CD4-positive, alpha-beta T cell treated with Interleukin-15 for 1 hour (primary cell): ENCODE measurements around the gene PLIN5.

Experiments
- DNase-seq: peaks from one replicate; pipeline ENCODE4 v3.0.0-alpha.2; 2020

Gene PLIN5

DNA sequence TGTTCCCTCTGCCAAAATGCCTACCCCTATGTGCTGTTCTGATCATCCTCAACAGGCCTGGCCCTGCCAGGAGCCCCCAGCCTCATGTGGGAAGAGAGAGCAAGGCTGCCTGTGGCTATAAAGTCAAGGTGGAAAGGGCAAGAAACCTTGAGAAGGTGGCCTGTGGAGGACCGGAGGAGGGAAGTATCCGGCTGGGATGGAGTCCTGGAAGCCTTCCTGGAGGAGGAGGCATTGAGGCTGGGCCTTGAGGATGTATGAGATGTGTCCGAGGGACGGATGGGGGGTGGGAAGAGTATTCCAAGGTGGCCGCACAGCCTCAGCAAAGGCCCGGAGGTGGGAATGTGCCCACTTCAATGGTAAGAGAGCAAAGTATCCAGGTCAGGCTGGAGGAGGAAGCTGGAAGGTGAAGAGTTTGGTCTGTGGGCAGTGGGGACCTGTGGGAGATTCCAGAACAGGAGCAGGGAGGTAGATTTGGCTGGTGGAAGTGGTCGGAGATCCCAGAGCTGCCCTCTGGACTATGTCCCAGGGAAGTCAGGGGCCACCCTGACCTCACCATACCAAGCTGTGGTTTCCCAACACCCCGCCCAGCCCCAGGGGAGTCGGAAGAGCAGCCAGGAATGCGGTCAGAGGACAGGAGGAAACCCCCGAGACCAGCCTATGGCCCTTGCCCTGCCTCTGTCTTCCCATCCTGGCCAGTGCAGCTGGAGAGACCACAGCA, 13.7 kb downstream of the PLIN5 start:
- DNase-seq, result no peak

DNA sequence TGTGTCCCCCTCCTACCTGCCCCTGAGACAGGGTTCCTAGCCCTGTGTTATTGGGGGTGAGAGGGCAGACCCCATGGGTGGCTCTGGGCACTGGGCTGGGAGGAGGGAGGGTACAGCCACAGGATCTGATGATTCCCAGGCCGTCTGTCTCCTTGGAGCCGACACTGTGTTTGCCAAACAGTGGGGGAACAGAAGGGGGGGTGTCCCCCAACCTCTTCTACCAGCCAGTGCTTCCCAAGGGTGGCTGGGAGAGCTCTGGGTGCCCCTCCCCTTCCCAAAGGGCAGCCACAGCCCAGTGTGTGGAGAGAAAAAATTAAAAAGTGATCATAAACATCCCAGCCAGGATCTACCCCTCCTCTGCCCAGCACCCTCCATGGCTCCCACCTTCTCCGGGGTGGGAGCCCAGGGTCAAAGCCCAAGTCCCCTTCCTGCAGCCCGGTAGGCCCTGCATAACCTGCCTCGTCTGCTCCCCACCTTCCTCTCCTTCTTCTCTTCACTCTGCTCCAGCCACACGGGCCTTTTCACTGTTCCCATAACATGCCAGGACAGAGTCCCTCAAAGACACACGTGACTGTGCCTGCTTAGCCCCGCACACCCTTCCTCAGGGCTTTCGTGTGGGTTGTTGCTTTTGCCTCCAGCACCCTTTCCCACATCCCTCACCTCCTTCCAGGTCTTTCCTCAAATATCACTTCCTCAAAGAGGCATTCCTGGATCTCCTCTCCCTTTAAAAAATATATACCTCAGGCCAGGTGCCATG, 15.3 kb downstream of the PLIN5 start:
- no peak for DNase-seq

DNA sequence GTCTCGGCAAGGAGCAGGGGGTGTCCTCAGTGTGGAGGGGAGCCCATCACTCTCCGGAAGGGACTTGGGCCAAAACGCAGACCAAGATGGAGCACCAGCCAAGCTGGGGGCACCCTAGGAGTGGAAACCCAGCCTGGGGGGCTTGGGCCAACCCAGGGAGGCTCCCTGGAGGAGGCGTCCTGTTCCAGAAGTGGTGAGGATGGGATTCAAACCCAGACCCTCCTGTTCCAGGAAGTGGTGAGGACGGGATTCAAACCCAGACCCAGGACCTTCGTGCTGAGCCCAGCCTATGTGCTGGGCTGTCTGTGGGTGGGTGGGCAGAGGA, 15.9 kb downstream of the PLIN5 start:
- no peak for DNase-seq

DNA sequence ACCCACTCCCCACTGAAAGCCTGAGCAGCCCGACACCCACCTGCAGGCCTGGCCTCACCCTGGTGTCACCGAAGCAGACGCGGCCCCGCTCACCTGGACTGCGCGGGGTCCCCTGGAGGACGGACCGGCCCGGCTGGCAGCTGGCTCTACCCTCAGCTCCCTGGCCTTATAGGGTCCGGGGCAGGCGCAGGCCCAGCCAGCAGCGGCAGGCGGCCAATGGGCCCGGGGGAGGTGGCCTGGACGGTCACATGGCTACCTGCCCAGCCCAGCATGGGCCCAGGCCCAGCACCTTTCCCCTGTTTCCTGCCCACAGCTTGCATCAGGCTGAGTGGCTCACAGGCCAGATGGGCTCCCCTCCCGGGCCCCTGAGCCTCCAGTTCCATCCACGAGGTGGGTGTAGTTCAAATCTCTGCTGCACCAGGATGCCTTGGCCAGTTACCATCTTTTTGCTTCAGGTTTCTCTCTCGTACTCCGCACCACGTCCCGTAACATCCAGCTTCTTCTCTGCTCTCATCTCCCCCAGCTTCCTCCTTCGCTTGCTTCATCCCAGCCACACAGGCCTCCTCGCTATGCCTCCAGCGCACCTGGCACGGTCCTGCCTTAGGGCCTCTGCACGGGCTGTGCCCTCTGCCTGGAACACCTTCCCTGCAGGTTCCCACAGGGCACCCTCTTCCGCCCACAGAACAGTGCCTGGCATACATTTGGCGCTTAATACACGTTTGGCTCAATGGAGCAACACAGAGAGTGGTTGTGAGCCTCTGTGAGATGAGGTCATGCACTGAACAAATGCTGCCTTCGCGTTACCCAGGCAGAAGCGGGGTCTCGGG, 16.5 kb downstream of the PLIN5 start, which contains the start of gene PLIN4:
Gene PLIN4, minus strand, starts transcription at position 142 of the 827 bp plus-strand sequence. CDS start 214 bp downstream, outside the sequence.
- no peak for DNase-seq

DNA sequence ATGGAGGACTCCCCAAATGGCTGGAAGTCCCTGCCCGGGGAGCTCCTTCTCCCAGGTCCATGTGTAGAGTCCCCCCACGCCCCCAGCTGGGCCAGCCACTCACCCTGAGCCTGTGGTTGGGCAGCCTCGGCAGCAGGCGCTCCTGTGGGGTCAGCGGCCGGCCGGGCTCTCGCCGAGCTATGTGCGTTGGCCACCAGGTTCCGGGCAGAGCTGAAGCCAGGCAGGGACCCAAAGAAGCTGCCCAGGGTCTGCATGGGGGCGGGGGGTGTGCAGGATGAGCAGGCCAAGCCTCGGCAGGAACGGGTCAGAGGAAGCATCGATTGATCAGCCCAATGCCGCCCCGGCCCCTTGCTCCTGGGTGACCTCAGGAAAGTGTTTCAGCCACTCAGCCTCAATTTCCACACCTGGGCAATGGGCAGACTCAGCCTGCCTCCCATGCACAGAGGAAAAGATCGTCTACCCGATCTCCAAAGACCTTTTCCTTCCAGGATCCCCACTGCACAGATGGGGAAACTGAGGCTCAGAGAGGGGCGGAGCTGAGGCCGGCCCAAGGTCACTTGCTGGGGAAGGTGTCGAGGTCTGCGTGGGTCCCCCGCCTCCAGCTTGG, 17.5 kb downstream of the PLIN5 start:
- no peak for DNase-seq

DNA sequence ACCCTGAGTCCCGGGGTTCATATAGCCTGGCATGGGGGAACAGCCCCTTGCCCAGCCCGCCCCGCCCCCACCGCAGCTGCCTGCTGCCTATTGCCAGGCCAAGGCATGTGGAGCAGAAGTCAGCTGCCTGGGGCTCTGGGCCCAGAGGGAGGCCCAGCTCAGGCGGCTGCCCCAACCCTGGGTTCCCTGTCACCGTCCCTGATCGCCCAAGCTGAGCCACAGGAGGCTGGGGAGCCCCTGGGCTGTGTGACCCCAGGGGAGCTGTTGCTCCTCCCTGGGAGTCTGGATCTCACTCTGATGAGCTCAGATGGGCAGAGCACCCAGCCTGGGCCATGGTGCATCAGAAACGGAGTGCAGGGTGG, 18.1 kb downstream of the PLIN5 start:
- no peak for DNase-seq

DNA sequence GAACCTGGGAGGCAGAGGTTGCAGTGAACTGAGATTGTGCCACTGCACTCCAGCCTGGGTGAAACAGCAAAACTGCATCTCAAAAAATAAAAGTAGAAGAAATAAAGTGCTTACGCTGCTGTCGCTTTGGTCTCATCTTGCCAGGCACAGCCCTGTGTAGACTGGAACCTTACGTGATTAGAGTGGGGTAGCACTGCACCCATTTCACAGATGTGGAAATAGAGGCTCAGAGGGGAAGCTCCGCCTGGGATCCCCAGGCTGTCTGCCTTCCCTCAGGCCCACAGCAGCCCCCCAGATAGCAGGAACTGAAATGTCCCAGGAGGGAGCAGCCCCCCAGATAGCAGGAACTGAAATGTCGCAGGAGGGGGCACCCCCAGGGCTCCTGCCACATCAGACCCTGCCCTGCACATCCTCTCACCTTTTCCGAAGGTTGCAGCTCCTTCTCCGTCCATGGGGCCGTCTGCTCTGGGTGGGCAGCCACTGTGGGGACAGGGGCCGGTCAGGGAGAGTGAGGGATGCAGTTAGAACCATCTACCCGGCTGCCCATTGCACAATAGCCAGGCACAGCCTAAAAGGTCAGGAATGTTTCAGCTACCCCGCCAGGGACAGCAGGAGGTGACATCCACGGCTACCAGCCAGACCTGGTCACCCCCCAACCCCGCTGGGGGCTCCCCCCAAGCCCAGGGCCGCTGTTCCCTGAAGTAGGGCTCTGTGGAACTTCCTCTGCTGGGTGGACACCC, 18.7 kb downstream of the PLIN5 start:
- no peak for DNase-seq

DNA sequence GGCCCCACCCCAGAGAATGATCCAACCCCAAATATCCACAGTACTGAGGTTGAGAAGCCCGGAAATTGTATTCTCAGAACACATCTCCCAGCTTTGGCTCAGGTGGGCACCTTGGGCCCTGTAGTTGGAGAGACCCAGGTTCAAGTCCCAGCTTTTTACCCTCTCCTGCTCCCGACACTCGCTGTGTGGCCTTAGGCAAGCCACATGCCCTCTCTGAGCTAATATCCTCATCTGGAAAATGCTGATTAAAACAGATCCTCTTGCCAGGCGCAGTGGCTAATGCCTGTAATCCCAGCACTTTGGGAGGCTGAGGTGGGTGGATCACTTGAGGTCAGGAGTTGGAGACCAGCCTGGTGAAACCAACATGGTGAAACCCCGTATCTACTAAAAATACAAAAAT, 19.3 kb downstream of the PLIN5 start:
- DNase-seq, result no peak

DNA sequence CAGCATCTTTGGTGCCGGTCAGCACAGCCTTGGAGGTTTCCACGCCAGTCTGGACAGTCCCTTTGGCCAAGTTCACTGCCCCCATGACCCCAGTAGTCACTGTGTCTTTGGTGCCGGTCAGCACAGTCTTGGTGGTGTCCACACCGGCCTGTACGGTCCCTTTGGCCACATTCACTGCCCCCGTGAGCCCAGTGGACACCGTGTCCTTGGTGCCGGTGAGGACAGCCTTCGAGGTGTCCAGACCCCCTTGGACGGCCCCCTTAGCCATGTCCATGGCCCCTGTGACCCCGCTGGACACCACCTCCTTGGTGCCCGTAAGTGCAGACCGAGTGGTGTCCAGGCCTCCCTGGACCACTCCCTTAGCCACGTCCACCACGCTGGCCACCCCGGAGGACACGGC, 21.8 kb downstream of the PLIN5 start:
- DNase-seq, result no peak

DNA sequence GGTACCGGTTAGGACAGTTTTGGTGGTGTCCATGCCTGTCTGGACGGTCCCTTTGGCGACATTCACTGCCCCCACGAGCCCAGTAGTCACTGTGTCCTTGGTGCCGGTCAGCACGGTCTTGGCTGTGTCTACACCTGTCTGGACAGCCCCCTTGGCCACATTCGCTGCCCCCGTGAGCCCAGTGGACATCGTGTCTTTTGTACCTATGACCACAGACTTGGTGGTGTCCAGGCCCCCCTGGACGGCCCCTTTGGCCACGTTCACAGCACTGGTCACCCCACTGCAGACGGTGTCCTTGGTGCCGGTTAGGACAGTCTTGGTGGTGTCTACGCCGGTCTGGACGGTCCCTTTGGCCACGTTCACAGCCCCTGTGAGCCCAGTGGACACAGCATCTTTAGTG, 23.0 kb downstream of the PLIN5 start:
- no peak for DNase-seq

DNA sequence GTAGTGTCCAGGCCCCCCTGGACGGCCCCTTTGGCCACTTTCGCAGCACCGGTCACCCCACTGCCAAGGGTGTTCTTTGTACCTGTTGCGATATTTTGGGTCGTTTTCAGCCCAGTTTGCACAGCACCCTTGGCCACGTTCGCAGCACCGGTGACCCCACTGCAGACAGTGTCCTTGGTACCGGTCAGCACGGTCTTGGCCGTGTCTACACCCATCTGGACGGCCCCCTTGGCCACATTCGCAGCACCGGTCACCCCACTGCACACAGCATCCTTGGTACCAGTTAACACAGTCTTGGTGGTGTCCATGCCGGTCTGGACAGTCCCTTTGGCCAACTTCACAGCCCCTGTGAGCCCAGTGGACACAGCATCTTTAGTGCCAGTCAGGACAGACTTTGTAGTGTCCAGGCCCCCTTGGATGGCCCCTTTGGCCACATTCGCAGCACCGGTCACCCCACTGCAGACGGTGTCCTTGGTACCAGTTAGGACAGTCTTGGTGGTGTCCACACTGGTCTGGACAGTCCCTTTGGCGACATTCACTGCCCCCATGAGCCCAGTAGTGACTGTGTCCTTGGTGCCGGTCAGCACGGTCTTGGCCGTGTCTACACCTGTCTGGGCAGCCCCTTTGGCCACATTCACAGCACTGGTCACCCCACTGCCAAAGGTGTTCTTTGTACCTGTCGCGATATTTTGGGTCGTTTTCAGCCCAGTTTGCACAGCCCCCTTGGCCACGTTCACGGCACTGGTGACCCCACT, 23.5 kb downstream of the PLIN5 start:
- no peak for DNase-seq

DNA sequence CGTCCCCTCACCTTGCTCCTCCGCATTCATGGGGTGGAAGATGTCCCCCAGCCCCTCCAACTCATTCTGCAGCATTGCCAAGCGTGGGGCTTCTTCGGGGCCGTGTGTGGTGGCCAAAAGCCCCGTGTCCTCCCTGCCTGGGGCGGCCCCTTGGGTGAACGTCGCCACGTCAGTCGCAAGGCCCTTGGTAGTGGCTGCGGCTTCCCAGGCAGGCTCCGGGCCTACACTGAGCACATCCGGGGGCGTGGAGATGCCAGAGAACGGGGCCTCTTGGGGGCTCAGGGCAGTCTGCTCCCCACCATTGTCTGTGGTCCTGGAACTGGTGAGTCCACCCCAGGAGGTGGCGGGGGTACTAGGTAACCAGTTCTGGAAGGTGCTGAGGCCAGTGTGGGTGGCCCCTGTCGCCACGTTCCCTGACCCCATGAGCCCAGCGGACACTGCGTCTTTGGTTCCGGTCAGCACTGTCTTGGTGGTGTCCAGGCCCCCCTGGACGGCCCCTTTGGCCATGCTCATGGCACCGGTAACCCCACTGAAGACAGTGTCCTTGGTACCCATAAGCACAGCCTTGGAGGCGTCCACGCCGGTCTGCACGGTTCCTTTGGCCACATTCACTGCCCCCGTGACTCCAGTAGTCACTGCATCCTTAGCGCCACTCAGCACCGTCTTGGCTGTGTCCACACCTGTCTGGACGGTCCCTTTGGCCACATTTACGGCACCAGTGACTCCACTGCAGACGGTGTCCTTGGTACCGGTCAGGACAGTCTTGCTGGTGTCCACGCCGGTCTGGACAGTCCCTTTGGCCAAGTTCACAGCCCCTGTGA, 24.4 kb downstream of the PLIN5 start:
- DNase-seq, result no peak

DNA sequence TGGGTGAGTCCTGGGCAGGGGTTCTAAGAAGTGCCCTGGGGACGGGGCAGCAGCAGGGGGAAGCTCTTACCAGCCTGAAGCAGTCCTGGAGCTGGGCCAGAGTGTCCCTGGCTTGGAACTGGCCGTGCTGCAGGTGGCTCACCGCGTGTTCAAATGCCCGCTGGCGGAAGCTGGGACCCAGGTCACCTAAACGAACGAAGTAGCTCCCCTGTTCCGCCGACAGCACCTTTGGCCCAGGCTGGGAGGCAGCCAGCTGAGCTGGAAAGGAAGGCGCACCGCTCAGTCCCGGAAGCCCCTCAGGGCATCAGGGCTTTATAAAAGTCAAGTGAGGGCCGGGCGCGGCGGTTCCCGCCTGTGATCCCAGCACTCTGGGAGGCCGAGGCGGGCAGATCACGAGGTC, 26.3 kb downstream of the PLIN5 start:
- no peak for DNase-seq

DNA sequence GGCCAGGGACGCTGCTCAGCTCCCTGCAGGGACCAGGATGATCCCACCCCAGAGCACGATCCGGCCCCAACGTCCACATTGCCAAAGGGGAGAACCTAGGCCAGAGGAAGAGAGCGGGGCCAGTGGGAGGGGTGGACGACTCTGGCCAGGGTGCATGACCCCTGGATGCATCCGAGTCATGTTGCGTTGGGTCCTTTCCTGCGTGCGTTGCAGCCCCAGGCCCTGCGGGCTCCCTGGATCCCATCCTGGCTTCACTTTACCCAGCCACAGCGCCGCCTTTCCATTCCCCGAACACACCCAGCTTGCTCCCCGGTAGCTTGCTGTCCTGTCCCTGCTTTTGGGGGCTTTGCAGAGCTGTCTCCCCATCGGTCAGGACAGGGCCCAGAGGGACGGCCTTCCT, 27.2 kb downstream of the PLIN5 start:
- no peak for DNase-seq

DNA sequence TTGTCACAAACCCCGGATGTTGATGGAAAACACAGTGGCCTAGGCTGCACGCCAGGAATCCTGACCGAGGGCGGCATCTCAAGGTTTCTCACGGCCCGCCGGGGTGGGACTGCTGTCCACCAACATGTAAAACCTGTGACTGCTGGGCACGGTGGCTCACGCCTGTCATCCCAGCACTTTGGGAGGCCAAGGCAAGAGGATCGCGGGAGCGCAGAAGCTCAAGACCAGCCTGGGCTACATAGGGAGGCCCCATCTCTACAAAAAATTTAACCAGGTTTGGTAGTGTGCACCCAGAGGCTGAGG, 27.9 kb downstream of the PLIN5 start:
- DNase-seq, result no peak

DNA sequence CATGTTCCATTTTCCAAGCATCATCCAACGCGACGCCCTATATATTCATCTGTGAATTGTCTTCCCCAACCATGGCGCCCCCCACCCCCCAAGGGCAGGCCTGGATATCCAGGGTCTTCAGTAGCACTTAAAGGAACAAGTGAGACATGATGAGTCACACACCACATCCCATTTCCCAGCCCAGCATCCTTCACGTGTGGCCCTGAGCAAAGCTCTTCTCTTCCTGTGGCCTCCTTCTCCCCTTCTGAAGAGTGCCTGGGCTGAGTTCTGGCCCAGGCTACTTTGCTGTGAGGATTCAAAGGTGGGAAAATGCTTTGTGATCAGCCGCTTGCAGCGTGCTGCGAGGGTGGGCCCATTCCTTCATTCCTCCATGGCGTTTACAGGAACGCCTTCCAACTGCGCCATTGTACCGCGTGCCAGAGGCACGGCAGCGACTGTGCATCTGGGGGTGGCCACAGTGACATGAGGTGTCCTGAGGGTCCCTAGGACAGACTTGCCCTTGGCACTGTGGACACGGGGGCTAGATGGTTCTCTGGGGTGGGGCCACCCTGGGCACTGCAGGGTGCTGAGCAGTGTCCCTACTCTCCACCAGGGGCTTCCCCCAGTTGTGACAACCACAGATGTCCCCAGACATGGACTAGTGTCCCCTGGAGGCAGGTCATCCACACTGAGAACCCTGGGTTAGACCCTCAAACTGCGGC, 28.4 kb downstream of the PLIN5 start:
- DNase-seq, result no peak

DNA sequence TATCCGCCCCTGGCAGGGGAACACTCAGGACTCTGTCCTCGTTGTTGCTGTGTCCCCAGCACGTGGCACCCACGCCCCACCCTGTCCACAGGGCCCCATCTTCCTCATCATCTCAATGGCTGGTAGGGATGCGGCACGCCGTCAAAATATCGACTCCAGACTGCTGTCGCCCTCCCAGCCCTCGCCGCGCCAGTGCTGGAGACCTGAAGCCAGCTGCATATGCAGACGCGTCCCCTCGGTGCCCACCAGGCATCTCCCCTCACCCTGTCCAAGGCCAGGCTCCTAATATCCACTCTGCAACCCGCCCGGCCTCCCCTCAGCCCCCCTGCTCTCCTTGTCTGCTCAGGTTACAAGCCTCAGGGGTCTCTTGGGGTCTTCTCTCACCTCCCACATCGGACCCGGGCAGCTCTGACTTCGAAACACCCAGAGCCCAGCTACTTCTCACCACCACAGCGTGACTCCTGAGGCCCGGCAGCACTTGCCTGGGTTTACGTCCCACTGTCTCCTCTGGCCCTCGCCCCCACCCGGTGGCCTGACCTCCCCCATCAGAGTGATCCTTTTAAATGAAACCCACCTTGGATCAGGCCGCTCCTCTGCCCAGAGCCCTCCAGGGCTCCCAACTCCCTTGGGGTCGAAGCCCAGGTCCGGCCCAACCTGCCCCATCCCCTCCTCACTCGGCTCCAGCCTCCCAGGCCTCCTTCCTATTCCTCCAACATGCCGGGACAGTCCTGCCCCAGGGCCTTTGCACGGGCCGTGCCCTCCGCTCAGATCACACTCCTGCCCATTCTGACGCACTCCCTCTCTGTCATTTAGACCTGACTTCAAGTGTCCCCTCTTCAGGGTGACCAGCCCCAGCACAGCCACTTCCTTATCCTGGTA, 29.2 kb downstream of the PLIN5 start:
- DNase-seq, result no peak

DNA sequence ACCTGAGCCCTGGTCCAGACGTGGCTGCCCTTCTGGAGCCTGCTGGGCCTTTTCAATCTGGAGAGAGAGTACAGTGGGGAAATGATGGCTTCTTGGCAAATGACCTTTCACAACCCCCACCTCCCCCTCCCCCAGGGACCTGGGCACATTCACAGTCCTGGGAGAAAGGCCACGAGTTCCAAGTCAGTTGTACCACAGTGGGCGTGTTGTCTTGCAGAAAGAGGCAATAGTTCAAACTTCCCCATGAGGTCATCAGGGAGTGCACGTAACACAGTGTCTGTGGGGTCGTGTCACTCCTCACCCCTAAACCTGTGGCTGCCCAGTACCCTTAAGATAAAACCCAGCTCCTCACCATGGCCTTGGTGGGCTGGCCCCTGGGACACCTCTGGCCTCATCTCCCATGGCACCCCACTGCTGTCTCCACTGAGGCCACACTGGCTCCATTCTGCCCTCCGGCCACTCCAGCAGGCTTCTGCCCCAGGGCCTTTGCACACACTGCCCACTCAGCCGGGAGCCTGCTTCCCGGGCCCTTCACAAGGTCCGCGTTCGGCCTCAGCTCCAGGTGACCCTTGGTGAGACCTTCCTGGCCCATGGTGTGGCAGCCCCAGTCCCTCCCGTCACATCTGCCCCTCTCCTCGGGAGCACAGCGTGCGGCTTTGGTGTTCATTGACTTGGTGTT, 30.0 kb downstream of the PLIN5 start:
- DNase-seq, result no peak

DNA sequence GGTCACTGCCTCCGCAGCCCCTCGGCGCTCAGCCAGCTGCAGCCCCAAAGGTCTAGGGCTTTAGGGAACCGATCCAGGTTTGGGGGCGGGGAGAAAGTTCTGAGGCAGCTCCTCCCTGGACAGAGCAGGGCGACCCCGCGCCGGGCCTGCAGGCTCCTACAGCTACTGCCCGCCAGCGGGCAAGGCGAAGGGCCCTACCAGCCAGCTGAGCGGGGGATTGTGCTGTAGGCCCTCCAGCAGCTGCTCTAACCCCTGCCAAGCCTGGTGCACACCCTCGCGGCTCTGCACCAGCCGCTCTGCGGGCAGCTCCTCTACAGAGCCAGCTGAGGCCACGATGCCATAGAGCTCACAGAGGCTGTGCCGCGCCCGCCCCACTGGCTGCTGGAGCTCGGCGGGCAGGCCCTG, 30.7 kb downstream of the PLIN5 start:
- DNase-seq, result no peak
